ENCODE data around the gene ATRNL1.

- no peak for TF ChIP-seq CTCF (conservative IDR thresholded peaks at IDR 0.05; ENCODE audit: low read depth in 2 of 2)
- TF ChIP-seq EZH2 (IDR thresholded peaks at IDR 0.05; ENCODE audit: low read depth, unreplicated experiment) = no peak
- no peak for TF ChIP-seq REST (IDR thresholded peaks at IDR 0.05; ENCODE audit: unreplicated experiment)
- TF ChIP-seq ZNF331 (CRISPR knock-in tag; IDR thresholded peaks at IDR 0.05; ENCODE audit: low read depth) = no peak
- no peak for TF ChIP-seq POLR2AphosphoS5 (IDR thresholded peaks at IDR 0.05; ENCODE audit: low read depth)
- TF ChIP-seq ETS1 (IDR thresholded peaks at IDR 0.05) = no peak
- no peak for TF ChIP-seq JUNB (IDR thresholded peaks at IDR 0.05; ENCODE audit: unreplicated experiment)
- no peak for TF ChIP-seq EZH2phosphoT487 (IDR thresholded peaks at IDR 0.05; ENCODE audit: unreplicated experiment)
- TF ChIP-seq ZNF462 (CRISPR knock-in tag; IDR thresholded peaks at IDR 0.05) = no peak
- no peak for TF ChIP-seq ZNF114 (CRISPR knock-in tag; IDR thresholded peaks at IDR 0.05)
- TF ChIP-seq STAT1 (IDR thresholded peaks at IDR 0.05; ENCODE audit: unreplicated experiment) = no peak
- TF ChIP-seq CREB1 (CRISPR knock-in tag; IDR thresholded peaks at IDR 0.05; ENCODE audit: low read depth) = no peak
- TF ChIP-seq NANOG (IDR thresholded peaks at IDR 0.05; ENCODE audit: borderline replicate concordance) = no peak
Measured at GRCh38 chr10:115953968-115954367, 860.8 kb downstream of the ATRNL1 start.

Measured in GM23338 (cell line).